ENCODE results near the gene KIF3A. TPM values are rescaled to one million over a fixed set of nuclear protein-coding genes. Genes with fewer than 3 reads are reported as not detected.

KIF3A gene
- total RNA-seq, 2 donors from 2014 or later: 17.4 to 34.5 TPM

DNA sequence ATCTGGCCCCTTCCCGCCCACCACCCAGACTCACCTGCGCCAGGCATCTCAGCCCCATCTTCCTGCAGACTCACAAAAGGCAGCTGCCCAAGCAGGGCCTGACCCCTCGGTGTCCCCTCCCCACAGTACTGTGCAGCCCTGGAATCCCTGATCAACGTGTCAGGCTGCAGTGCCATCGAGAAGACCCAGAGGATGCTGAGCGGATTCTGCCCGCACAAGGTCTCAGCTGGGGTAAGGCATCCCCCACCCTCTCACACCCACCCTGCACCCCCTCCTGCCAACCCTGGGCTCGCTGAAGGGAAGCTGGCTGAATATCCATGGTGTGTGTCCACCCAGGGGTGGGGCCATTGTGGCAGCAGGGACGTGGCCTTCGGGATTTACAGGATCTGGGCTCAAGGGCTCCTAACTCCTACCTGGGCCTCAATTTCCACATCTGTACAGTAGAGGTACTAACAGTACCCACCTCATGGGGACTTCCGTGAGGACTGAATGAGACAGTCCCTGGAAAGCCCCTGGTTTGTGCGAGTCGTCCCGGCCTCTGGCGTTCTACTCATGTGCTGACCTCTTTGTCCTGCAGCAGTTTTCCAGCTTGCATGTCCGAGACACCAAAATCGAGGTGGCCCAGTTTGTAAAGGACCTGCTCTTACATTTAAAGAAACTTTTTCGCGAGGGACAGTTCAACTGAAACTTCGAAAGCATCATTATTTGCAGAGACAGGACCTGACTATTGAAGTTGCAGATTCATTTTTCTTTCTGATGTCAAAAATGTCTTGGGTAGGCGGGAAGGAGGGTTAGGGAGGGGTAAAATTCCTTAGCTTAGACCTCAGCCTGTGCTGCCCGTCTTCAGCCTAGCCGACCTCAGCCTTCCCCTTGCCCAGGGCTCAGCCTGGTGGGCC lies 77.5 kb downstream of the KIF3A start:
- ATAC-seq (no peak), DNase-seq (ENCODE audit: low spot score) (no peak)
- Mint-ChIP-seq H3K9me3 (no peaks in the 10 kb centered on the region), H3K27ac (peak overlapping the region in 1 of 2 donors; percentile 16), H3K27me3 (peaks cover 0 to 9% of the 10 kb centered on the region in 2 donors), H3K4me1 (ENCODE audit: low read depth in 2 of 2) (peaks cover 42 to 46% of the 10 kb centered on the region in 2 donors), H3K36me3 (no peaks in the 10 kb centered on the region), H3K4me3 (peak overlapping the region; percentile 32)

DNA sequence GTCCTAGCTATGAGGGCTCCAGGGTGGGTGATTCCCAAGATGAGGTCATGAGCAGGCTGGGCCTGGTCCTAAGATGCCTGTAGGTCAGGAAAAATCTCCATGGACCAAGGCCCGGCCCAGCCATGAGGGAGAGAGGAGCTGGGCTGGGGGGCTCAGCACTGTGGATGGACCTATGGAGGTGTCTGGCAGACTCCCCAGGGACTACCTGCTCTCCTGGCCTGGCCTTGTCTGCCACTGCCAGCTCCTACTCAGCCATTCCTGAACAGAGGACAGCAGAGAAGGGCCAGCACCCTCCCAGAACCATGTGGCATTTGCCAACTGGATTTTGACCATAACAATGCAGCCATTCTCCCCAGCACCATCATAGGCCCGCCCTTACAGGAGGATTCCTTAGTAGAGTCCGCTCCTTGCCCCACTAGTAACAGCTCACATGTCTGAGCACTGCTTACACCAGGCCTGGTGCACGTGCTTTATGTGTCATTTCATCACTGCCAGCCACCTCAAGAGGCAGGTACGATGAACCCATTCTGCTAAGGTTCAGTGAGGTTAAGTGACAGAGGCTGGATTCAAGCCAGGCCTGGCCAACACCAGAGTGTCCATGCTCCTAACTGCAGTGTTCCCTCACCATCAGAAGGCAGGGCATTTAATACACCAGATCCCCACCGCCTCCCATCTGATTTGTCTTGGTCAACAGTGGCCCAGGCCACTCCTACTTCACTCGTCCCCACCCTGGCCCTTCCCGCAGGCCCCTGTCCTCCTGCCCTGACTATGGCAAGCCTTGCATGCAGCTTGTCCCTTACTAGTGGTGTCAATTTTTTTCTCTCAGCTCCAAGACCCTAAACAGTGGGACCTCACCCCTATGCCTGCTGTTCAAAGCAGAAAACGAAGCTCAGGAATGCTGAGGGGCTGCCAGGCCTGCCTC lies 78.7 kb downstream of the KIF3A start:
- DNase-seq (ENCODE audit: low spot score) (no peak), ATAC-seq (no peak)
- H3K4me3 Mint-ChIP-seq: peak overlapping the region; percentile 32
- H3K27me3 Mint-ChIP-seq: peaks cover 1 to 17% of the 10 kb centered on the region in 2 donors
- no peaks in the 10 kb centered on the region for H3K9me3 Mint-ChIP-seq
- H3K4me1 Mint-ChIP-seq (ENCODE audit: low read depth in 2 of 2): peaks cover 33 to 34% of the 10 kb centered on the region in 2 donors
- H3K27ac Mint-ChIP-seq: peak overlapping the region; percentile 53 to 75
- H3K36me3 Mint-ChIP-seq: no peaks in the 10 kb centered on the region

DNA sequence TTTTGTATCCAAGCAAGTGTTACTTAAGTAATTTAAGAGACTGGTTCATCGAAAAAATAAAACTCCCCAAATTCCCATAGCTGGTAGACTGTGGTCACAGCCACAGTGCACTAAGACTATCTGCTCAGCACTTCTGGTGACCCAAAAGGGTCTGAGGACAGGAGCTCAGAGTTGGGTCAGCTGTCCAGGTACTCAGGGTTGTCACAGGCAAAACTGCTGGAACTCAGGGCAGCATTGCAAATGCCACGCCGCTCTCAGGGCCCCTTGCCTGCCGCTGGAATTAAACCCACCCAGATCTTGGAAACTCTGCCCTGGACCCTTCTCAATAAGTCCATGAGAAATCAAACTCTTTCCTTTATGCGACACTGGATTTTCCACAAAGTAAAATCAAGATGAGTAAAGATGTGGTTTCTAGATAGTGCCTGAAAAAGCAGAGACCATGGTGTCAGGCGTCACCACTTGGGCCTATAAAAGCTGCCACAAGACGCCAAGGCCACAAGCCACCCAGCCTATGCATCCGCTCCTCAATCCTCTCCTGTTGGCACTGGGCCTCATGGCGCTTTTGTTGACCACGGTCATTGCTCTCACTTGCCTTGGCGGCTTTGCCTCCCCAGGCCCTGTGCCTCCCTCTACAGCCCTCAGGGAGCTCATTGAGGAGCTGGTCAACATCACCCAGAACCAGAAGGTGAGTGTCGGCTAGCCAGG lies 79.5 kb downstream of the KIF3A start, which contains the start of gene IL13:
IL13 (plus strand) TSS at position 498 of the 705 bp plus-strand sequence; CDS start at position 512, 14 bp downstream.
- peak within 1 kb of the TSS; percentile 53 to 75 for H3K27ac Mint-ChIP-seq
- peak within 1 kb of the TSS; percentile 69 for H3K4me3 Mint-ChIP-seq
- ATAC-seq (no peak), DNase-seq (ENCODE audit: low spot score) (no peak)
- no peaks in the 10 kb centered on the region for H3K9me3 Mint-ChIP-seq
- no peaks in the 10 kb centered on the region for H3K36me3 Mint-ChIP-seq
- H3K27me3 Mint-ChIP-seq: peaks cover 6 to 20% of the 10 kb centered on the region in 2 donors
- peaks cover 26 to 27% of the 10 kb centered on the region in 2 donors for H3K4me1 Mint-ChIP-seq (ENCODE audit: low read depth in 2 of 2)

DNA sequence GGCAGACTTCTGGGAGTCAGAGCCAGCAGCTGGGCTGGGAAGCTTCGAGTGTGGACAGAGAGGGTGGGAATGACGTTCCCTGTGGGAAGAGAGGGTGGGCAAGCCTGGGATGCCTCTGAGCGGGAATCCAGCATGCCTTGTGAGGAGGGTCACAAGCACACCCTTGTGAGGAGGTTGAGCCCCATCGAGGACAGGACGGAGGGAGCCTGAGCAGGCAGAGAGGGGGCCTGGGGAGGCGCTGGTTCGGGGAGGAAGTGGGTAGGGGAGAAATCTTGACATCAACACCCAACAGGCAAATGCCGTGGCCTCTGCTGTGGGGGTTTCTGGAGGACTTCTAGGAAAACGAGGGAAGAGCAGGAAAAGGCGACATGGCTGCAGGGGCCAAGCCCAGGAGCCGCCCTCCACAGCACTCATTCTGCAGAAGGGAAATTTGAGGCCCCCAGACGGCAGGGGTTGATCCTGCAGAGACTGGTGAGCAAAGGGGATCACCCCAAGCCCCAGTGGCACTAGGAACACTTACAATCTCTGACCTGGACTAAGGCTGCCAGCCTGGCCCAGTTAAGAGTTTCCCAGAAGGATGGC lies 80.5 kb downstream of the KIF3A start:
- Mint-ChIP-seq H3K36me3 (no peaks in the 10 kb centered on the region), H3K9me3 (no peaks in the 10 kb centered on the region)

DNA sequence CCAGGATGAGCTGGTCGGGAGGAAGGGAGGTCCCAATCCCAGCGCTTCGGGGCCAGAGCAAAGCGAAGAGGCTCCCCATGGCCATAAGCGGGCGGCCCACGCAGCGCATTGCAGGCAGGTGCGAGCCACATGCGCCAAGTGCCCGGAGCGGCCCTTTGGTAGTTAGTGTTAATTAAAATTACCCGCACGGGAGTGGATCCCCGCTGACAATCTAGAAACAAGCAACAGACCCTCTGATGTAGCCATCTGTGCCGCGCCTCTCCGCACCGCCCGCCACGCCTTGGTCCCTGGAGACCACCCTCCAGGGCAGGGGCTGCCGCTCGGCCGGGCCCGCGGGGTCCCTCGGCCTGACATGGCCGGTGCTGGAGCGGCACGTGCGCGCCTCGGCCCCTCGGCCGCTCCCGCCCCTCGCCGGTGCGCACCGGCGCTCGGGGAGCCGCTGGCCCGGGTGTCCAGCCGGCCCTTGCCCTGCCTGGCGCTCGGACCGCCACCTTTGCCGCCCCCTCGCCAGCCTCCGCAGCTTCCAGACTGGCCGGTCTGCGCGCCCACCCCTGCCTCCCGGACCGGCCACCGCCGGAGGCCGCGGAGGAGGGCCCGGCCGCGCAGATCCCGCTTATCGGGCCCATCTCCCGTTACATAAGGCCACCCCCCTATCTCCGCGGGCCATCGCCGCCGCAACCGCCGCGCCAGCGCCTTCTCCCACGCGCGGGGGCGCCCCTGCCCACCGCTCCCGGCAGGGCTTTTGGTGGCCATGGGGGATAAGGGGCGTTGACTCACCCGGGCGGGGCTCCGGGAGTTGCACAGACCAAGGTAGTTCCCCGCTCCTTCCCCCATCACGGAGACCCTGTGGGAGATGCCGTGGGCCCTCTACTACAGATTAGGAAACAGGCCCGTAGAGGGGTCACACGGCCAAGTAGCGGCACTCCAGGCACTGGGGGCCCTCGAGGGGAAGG lies 81.2 kb downstream of the KIF3A start:
- peaks cover 6 to 20% of the 10 kb centered on the region in 2 donors for H3K27me3 Mint-ChIP-seq
- H3K9me3 Mint-ChIP-seq: no peaks in the 10 kb centered on the region
- ATAC-seq (peak; percentile 65 to 79), DNase-seq (ENCODE audit: low spot score) (peak; percentile 77)
- H3K36me3 Mint-ChIP-seq: no peaks in the 10 kb centered on the region
- H3K4me3 Mint-ChIP-seq: peak overlapping the region; percentile 69
- peak overlapping the region in 1 of 2 donors; percentile 53 for H3K27ac Mint-ChIP-seq
- H3K4me1 Mint-ChIP-seq (ENCODE audit: low read depth in 2 of 2): peaks cover 14 to 21% of the 10 kb centered on the region in 2 donors

More for the DNA sequence above, 80.5 kb downstream of the KIF3A start:
- H3K27me3 Mint-ChIP-seq: peaks cover 6 to 20% of the 10 kb centered on the region in 2 donors
- H3K27ac Mint-ChIP-seq: peak overlapping the region in 1 of 2 donors; percentile 53
- DNase-seq (ENCODE audit: low spot score): no peak
- H3K4me1 Mint-ChIP-seq (ENCODE audit: low read depth in 2 of 2): peaks cover 20 to 21% of the 10 kb centered on the region in 2 donors
- H3K4me3 Mint-ChIP-seq: peak overlapping the region; percentile 69
- peak; percentile 18 to 48 for ATAC-seq

DNA sequence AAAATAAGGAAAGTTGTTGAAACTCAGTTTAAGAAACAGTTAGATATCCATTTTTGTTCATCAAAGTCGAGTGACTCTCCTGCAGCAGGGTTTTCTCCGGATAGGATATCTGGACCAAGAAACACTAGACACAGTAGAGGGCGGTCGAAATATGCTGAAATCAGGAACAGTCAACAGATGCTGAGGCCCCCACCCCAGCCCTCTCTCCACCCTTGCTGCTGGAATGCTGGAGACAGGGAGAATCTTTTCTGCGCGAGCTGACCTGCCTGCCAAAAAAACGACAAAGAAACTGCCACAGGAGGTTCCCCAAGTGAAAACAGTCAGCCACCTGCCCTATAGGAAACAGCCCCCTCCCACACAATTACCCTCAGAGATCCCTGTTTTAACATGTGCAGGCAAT lies 83.6 kb downstream of the KIF3A start:
- H3K27ac Mint-ChIP-seq: no peak overlapping the region
- no peak for ATAC-seq

DNA sequence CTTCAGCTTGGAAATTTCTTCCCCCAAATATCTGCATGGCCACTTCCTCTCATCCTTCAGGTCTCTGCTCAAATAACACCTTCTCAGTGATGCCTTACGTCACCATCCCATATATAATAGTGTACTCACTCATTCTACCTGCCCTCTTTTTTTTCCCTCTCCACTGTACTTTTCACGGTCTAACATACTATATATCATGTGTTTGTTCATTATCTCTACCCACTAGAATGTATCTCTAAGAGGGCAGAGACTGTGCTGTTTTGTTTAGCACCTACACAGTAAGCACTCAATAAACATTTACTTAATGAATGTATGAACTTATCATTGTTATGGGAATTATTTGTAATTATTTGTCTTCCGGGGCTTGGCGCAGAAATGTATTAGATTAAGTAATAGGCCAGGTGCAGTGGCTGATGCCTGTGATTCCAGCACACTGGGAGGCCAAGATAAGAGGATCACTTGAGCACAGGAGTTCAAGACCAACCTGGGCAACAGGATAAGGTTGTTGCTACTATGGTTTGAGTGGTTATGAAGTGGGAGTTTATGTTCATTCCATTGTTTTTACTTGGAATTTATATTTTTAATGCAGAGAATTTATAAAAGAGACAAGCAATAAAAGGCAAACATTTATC lies 85.4 kb downstream of the KIF3A start:
- Mint-ChIP-seq H3K27me3 (peaks cover 16 to 25% of the 10 kb centered on the region in 2 donors), H3K27ac (no peak overlapping the region), H3K36me3 (peaks cover 15% of the 10 kb centered on the region), H3K4me1 (ENCODE audit: low read depth in 2 of 2) (peaks cover 8 to 14% of the 10 kb centered on the region in 2 donors), H3K4me3 (no peak overlapping the region), H3K9me3 (peaks cover 4% of the 10 kb centered on the region)
- no peak for ATAC-seq
- DNase-seq (ENCODE audit: low spot score): no peak

More for the DNA sequence above, 83.6 kb downstream of the KIF3A start:
- no peak for DNase-seq (ENCODE audit: low spot score)
- Mint-ChIP-seq H3K4me1 (ENCODE audit: low read depth in 2 of 2) (peaks cover 14 to 16% of the 10 kb centered on the region in 2 donors), H3K36me3 (no peaks in the 10 kb centered on the region), H3K27me3 (peaks cover 6 to 20% of the 10 kb centered on the region in 2 donors), H3K9me3 (no peaks in the 10 kb centered on the region), H3K4me3 (no peak overlapping the region)

DNA sequence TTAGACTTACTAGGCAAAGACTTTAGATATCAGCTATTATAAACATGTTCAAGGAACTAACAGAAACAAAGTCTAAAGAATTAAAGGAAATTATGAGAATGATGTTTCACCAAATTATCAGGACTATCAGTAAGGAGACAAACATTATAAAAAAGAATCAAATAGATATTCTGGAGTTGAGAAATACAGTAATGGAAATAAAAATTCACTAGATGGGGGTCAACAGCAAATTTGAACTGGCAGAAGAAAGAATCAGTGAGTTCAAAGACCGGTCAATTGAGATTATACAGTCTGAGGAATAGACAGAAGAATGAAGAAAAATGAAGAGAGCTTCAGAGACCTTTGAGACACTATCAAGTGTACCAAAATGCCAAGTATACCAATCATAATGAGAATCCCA lies 89.0 kb downstream of the KIF3A start:
- H3K36me3 Mint-ChIP-seq: peaks cover 21% of the 10 kb centered on the region
- H3K9me3 Mint-ChIP-seq: peaks cover 4% of the 10 kb centered on the region
- DNase-seq (ENCODE audit: low spot score) (no peak), ATAC-seq (no peak)
- no peak overlapping the region for H3K4me3 Mint-ChIP-seq
- H3K27ac Mint-ChIP-seq: peak overlapping the region in 1 of 2 donors; percentile 10
- H3K4me1 Mint-ChIP-seq (ENCODE audit: low read depth in 2 of 2): peaks cover 6 to 8% of the 10 kb centered on the region in 2 donors
- peaks cover 8 to 12% of the 10 kb centered on the region in 2 donors for H3K27me3 Mint-ChIP-seq

DNA sequence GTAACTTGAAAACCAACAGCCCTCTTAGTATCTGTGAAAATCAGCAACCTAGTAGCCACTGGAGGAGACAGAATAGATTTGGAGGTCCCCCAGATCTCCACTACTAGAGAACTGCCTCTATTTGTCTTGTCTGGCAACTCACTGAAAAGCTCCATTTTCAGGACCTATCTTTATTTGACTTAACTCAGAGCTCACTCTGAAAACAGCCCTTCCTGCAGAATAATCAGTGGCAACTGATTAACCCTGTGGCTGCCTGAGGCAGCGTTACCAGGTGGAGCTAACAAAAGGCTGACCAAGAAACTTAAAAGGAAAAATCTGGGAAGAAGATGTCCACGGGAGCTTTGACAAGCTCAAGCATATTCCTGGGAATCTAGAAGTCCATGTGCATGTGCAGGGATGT lies 89.9 kb downstream of the KIF3A start:
- no peak for DNase-seq (ENCODE audit: low spot score)
- Mint-ChIP-seq H3K36me3 (peaks cover 30% of the 10 kb centered on the region), H3K9me3 (peaks cover 4% of the 10 kb centered on the region), H3K4me1 (ENCODE audit: low read depth in 2 of 2) (peaks cover 13 to 16% of the 10 kb centered on the region in 2 donors), H3K4me3 (no peak overlapping the region), H3K27ac (no peak overlapping the region), H3K27me3 (peaks cover 8 to 10% of the 10 kb centered on the region in 2 donors)
- no peak for ATAC-seq

DNA sequence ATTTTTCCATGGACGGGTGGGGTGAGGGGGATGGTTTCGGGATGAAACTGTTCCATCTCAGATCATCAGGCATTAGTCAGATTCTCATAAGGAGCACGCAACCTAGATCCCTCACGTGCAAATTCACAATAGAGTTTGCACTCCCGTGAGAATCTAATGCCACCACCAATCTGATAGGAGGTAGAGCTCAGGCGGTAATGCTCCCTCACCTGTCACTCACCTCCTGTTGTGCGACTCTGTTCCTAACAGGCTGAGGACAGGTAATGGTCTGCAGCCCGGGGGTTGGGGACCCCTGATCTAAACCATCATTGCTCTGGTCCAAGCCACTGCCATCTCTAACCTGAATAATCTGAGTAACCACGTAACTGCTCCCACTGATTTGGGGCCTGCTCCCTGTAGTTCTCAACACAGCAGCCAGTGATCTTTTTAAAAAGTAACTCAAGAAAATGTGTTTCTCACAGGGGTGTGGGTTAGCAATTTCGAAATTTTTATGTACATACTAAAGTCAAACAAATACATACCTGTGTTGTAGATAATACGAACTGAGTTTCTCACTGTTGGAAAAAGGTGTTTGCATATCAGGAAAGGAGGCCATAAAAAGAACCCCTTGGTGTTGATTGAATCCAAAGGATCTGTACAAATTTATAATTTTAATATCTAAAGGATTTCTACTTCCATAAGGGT lies 90.6 kb downstream of the KIF3A start:
- Mint-ChIP-seq H3K4me3 (no peak overlapping the region), H3K27me3 (peaks cover 8 to 10% of the 10 kb centered on the region in 2 donors), H3K36me3 (peaks cover 36% of the 10 kb centered on the region), H3K27ac (no peak overlapping the region), H3K4me1 (ENCODE audit: low read depth in 2 of 2) (peaks cover 13 to 21% of the 10 kb centered on the region in 2 donors), H3K9me3 (peaks cover 4% of the 10 kb centered on the region)
- no peak for ATAC-seq
- no peak for DNase-seq (ENCODE audit: low spot score)

DNA sequence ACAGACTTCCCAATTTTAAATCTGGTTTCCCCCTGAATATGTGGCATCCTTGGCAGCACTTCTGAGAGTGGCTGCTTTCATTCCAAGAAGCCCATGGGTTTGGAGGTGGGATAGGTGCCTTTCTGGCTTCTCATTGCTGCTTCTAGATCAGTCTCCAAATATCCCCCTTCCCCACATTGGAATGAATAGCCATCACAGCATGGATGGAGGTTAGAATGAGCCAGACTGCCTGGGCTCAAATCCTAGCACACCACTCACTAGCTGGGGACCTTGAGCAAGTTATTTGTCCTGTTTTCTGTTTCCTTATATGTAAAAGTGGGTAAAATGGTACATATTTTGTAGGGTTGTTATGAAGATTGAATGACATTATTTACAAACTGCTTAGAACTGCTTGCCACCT lies 93.2 kb downstream of the KIF3A start:
- no peak for ATAC-seq
- no peak for DNase-seq (ENCODE audit: low spot score)
- Mint-ChIP-seq H3K4me3 (no peak overlapping the region), H3K36me3 (peaks cover 37% of the 10 kb centered on the region), H3K9me3 (peaks cover 4% of the 10 kb centered on the region), H3K4me1 (ENCODE audit: low read depth in 2 of 2) (peaks cover 26 to 41% of the 10 kb centered on the region in 2 donors), H3K27me3 (peaks cover 8 to 10% of the 10 kb centered on the region in 2 donors), H3K27ac (no peak overlapping the region)

All from natural killer cell treated with Interleukin-12 subunit alpha and Interleukin-12 subunit beta and Interleukin-15 and Interleukin-18, amount 100 ng/mL, for 72 hours (primary cell).